Measurements from ENCODE around the gene DESI2.
A peak's percentile ranks its signal among the peaks of the same experiment; 100 is the strongest.

DESI2 gene

GRCh38 chr1:244755673-244756072 is 102.7 kb downstream of the DESI2 start:
- DNase-seq (ENCODE audit: low spot score) = no peak

GRCh38 chr1:244757091-244757939 is 104.4 kb downstream of the DESI2 start:
- DNase-seq (ENCODE audit: low spot score) = peak; percentile 60

Measured in AG20443 (cell line).